HepG2 (cell line): ENCODE data around the gene RAB11FIP5. TPM values are rescaled to one million over a fixed set of nuclear protein-coding genes. Genes with fewer than 3 reads are reported as not detected.

Source experiments
- ARHGAP35 ChIP-seq: sonication (generic); formaldehyde crosslinking; IDR thresholded peaks from 2 replicates; pipeline ENCODE4 v1.9.0; 2022; ENCODE audit warnings: mild to moderate bottlenecking, inconsistent platforms, moderate library complexity, missing genetic modification reagents, borderline replicate concordance
- CBX2 ChIP-seq, 2 experiments: fragments of 200-600 bp in 1 of 2; sonication (generic); formaldehyde crosslinking in 1 of 2; IDR thresholded peaks; 2 replicates each; pipeline versions ENCODE4 v1.7.0 to v1.8.1; 2018 to 2022; ENCODE audit warnings: low read depth in 2 of 2, low read length in 1 of 2, mild to moderate bottlenecking in 1 of 2, missing genetic modification reagents in 1 of 2
- HOMEZ ChIP-seq: IDR thresholded peaks from 2 replicates; pipeline ENCODE4 v1.6.1; 2016; ENCODE audit warnings: low read depth
- KAT8 ChIP-seq: IDR thresholded peaks from 2 replicates; pipeline ENCODE4 v1.6.1; 2016; ENCODE audit warnings: missing genetic modification reagents, missing compliant biosample characterization
- KLF16 ChIP-seq, 2 experiments: sonication (generic) in 1 of 2; formaldehyde crosslinking in 1 of 2; IDR thresholded peaks; 2 replicates each; pipeline versions ENCODE4 v1.6.1 to v1.8.0; 2016 to 2023; ENCODE audit warnings: missing genetic modification reagents in 2 of 2, missing compliant biosample characterization in 1 of 2
- PRDM4 ChIP-seq: sonication (generic); formaldehyde crosslinking; IDR thresholded peaks from 2 replicates; pipeline ENCODE4 v1.9.0; 2021; ENCODE audit warnings: missing genetic modification reagents, borderline replicate concordance
- RAD21 ChIP-seq: fragments of 450-650 bp; formaldehyde crosslinking; IDR thresholded peaks from 2 replicates; pipeline ENCODE4 v1.5.0; 2020; ENCODE audit warnings: mild to moderate bottlenecking
- RARA ChIP-seq: IDR thresholded peaks from 2 replicates; pipeline ENCODE4 v1.6.1; 2016; ENCODE audit warnings: missing genetic modification reagents, missing compliant biosample characterization
- SMAD9 ChIP-seq: sonication (generic); formaldehyde crosslinking; IDR thresholded peaks from 2 replicates; pipeline ENCODE4 v1.5.1; 2020; ENCODE audit warnings: mild to moderate bottlenecking, missing genetic modification reagents
- SMC3 ChIP-seq: IDR thresholded peaks from 2 replicates; pipeline ENCODE4 v1.6.1; 2011; ENCODE audit warnings: low read length, improper control_type of control experiment
- WIZ ChIP-seq: sonication (generic); formaldehyde crosslinking; IDR thresholded peaks from 2 replicates; pipeline ENCODE4 v1.5.1; 2020; ENCODE audit warnings: mild to moderate bottlenecking, missing genetic modification reagents
- ZBTB34 ChIP-seq: sonication (generic); formaldehyde crosslinking; IDR thresholded peaks from 2 replicates; pipeline ENCODE4 v1.8.0; 2022; ENCODE audit warnings: mild to moderate bottlenecking, missing genetic modification reagents
- ZBTB7A ChIP-seq: sonication (generic); formaldehyde crosslinking; IDR thresholded peaks from 2 replicates; pipeline ENCODE4 v1.8.0; 2022; ENCODE audit warnings: mild to moderate bottlenecking, missing genetic modification reagents
- ZFP82 ChIP-seq: sonication (generic); formaldehyde crosslinking; IDR thresholded peaks from 2 replicates; pipeline ENCODE4 v1.5.1; 2020; ENCODE audit warnings: mild to moderate bottlenecking, missing genetic modification reagents, borderline replicate concordance
- ZNF205 ChIP-seq: IDR thresholded peaks from 2 replicates; pipeline ENCODE4 v1.6.1; 2018; ENCODE audit warnings: missing biosample characterization, missing genetic modification reagents
- ZNF274 ChIP-seq: sonication (generic); formaldehyde crosslinking; IDR thresholded peaks from 2 replicates; pipeline ENCODE4 v1.5.1; 2020; ENCODE audit warnings: mild to moderate bottlenecking, missing genetic modification reagents
- ZNF333 ChIP-seq: sonication (generic); formaldehyde crosslinking; IDR thresholded peaks from 2 replicates; pipeline ENCODE4 v1.4.0; 2020; ENCODE audit warnings: mild to moderate bottlenecking, missing genetic modification reagents, borderline replicate concordance
- ZNF441 ChIP-seq: sonication (generic); formaldehyde crosslinking; IDR thresholded peaks from 2 replicates; pipeline ENCODE4 v1.7.0; 2021; ENCODE audit warnings: missing genetic modification reagents, borderline replicate concordance
- ZNF484 ChIP-seq: sonication (generic); formaldehyde crosslinking; IDR thresholded peaks from 2 replicates; pipeline ENCODE4 v1.5.1; 2020; ENCODE audit warnings: mild to moderate bottlenecking, low read depth, missing genetic modification reagents, borderline replicate concordance
- ZNF614 ChIP-seq: IDR thresholded peaks from 2 replicates; pipeline ENCODE4 v1.6.1; 2018; ENCODE audit warnings: missing biosample characterization, missing genetic modification reagents, inconsistent platforms, borderline replicate concordance
- ZSCAN22 ChIP-seq: sonication (generic); formaldehyde crosslinking; IDR thresholded peaks from 2 replicates; pipeline ENCODE4 v1.4.0; 2020; ENCODE audit warnings: mild to moderate bottlenecking, missing genetic modification reagents
- ZUFSP ChIP-seq: sonication (generic); formaldehyde crosslinking; IDR thresholded peaks from 2 replicates; pipeline ENCODE4 v1.9.0; 2021; ENCODE audit warnings: missing genetic modification reagents, mild to moderate bottlenecking, borderline replicate concordance
- polyA plus RNA-seq, 8 experiments: library from polyadenylated mRNA; depleted of rRNA in 3 of 8; stranded (reverse) in 7 of 8; unstranded in 1 of 8; fragments of >200 nt; fragmentation: Illumina TruSeq in 4 of 8; extraction: Trizol in 4 of 8; gene quantifications; 2 replicates each; pipeline versions ENCODE4 v1.2.1 to v1.2.3, GENCODE V29; 2011 to 2016; ENCODE audit warnings: low read depth in 4 of 8, missing spikeins in 1 of 8, mixed read lengths in 1 of 8; ENCODE audit not compliant: insufficient read depth in 1 of 8
- total RNA-seq, 5 experiments: library from RNA; depleted of rRNA; stranded (reverse); fragments of >200 nt; fragmentation: Illumina TruSeq; extraction: Trizol; gene quantifications; 2 replicates each; pipeline ENCODE4 v1.2.3, GENCODE V29; 2016; ENCODE audit warnings: low read depth in 1 of 5
- TF ChIP-seq, protein P1 (sequence below): sonication (generic); formaldehyde crosslinking; IDR thresholded peaks from 2 replicates; pipeline ENCODE4 v1.5.0; 2020; ENCODE audit warnings: missing genetic modification reagents, mild to moderate bottlenecking, borderline replicate concordance

The RAB11FIP5 gene
- total and polyA plus RNA-seq, 2 of the 13 experiments (the other 11 are each of a cell fraction or from before 2014, with no cell fraction given), result 9.4 to 22.9 TPM

GRCh38 chr2:73085691-73086090 is 27.1 kb downstream of the RAB11FIP5 start (continued):
- no peak for TF ChIP-seq ZNF205 (CRISPR knock-in tag)
- TF ChIP-seq, protein P1, sequence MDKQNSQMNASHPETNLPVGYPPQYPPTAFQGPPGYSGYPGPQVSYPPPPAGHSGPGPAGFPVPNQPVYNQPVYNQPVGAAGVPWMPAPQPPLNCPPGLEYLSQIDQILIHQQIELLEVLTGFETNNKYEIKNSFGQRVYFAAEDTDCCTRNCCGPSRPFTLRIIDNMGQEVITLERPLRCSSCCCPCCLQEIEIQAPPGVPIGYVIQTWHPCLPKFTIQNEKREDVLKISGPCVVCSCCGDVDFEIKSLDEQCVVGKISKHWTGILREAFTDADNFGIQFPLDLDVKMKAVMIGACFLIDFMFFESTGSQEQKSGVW, result no peak
- TF ChIP-seq WIZ (CRISPR knock-in tag), result no peak
- TF ChIP-seq HOMEZ (CRISPR knock-in tag), result no peak
- TF ChIP-seq ZNF484 (CRISPR knock-in tag), result no peak
- TF ChIP-seq RAD21 (CRISPR knock-in tag), result peak; percentile 99
- no peak for TF ChIP-seq SMAD9
- no peak for TF ChIP-seq ZBTB7A
- peak; percentile 74; the same call in 1 of the 2 replicates for TF ChIP-seq ZNF274 (CRISPR knock-in tag)
- TF ChIP-seq SMC3, result peak; percentile 99
- TF ChIP-seq KAT8 (CRISPR knock-in tag), result no peak
- TF ChIP-seq ZBTB34 (CRISPR knock-in tag), result no peak
- TF ChIP-seq ZNF614 (CRISPR knock-in tag), result no peak
- no peak for TF ChIP-seq ZUFSP (CRISPR knock-in tag)
- no peak for TF ChIP-seq CBX2 (IDR thresholded peaks at IDR 0.05; ENCODE audit: low read depth, low read length)
- no peak for TF ChIP-seq CBX2 (CRISPR knock-in tag; IDR thresholded peaks at IDR 0.05; ENCODE audit: low read depth)
- TF ChIP-seq ZNF333 (CRISPR knock-in tag), result no peak
- TF ChIP-seq ZFP82 (CRISPR knock-in tag), result no peak
- no peak for TF ChIP-seq ZNF441 (CRISPR knock-in tag)
- TF ChIP-seq PRDM4 (CRISPR knock-in tag), result no peak
- no peak; the same call in 1 of the 2 replicates for TF ChIP-seq ARHGAP35
- no peak for TF ChIP-seq RARA (CRISPR knock-in tag)
- 0 out of 4 replicates have a peak, but pooled peaks of 1 of the 2 experiments have one; percentile 22 for TF ChIP-seq KLF16 (CRISPR knock-in tag; IDR thresholded peaks at IDR 0.05)
- TF ChIP-seq ZSCAN22 (CRISPR knock-in tag), result no peak
